HepG2 (cell line): ENCODE results near the gene STAT4. TPM values are rescaled to one million over a fixed set of nuclear protein-coding genes. Genes with fewer than 3 reads are reported as not detected.

Source experiments
- ARID3A ChIP-seq: IDR thresholded peaks from 2 replicates; pipeline ENCODE4 v1.6.1; 2012; ENCODE audit warnings: low read depth, low read length, improper control_type of control experiment
- CREB1 ChIP-seq, 2 experiments: fragments of 450-650 bp in 1 of 2; IDR thresholded peaks; 2 replicates each; pipeline ENCODE4 v1.6.1; 2016 to 2017; ENCODE audit warnings: control low read depth in 1 of 2, mild to moderate bottlenecking in 1 of 2, missing compliant biosample characterization in 1 of 2, missing genetic modification characterization in 1 of 2
- HBP1 ChIP-seq: IDR thresholded peaks from 2 replicates; pipeline ENCODE4 v1.6.1; 2016; ENCODE audit warnings: low read depth, control low read depth
- KDM4B ChIP-seq: sonication (generic); formaldehyde crosslinking; IDR thresholded peaks from 2 replicates; pipeline ENCODE4 v1.4.0; 2020; ENCODE audit warnings: missing genetic modification reagents
- MZF1 ChIP-seq: sonication (generic); formaldehyde crosslinking; IDR thresholded peaks from 2 replicates; pipeline ENCODE4 v1.8.1; 2023; ENCODE audit warnings: mild to moderate bottlenecking, missing genetic modification reagents, borderline replicate concordance
- NR2F2 ChIP-seq: IDR thresholded peaks from 2 replicates; pipeline ENCODE4 v1.6.1; 2012; ENCODE audit warnings: low read depth, inconsistent platforms, borderline replicate concordance
- PHF8 ChIP-seq: sonication (generic); formaldehyde crosslinking; IDR thresholded peaks from 2 replicates; pipeline ENCODE4 v1.5.0; 2020; ENCODE audit warnings: missing genetic modification reagents
- RAD21 ChIP-seq: fragments of 450-650 bp; formaldehyde crosslinking; IDR thresholded peaks from 2 replicates; pipeline ENCODE4 v1.5.0; 2020; ENCODE audit warnings: mild to moderate bottlenecking
- RXRA ChIP-seq: sonication (generic); formaldehyde crosslinking; IDR thresholded peaks from 2 replicates; pipeline ENCODE4 v1.5.1; 2020; ENCODE audit warnings: missing genetic modification reagents
- SMAD1 ChIP-seq: sonication (generic); formaldehyde crosslinking; IDR thresholded peaks from 2 replicates; pipeline ENCODE4 v1.4.0; 2020; ENCODE audit warnings: missing genetic modification reagents, low read depth, mild to moderate bottlenecking, borderline replicate concordance
- ZNF275 ChIP-seq: sonication (generic); formaldehyde crosslinking; IDR thresholded peaks from 2 replicates; pipeline ENCODE4 v1.8.0; 2022; ENCODE audit warnings: missing genetic modification reagents, mild to moderate bottlenecking, inconsistent platforms, borderline replicate concordance
- ZNF350 ChIP-seq: sonication (generic); formaldehyde crosslinking; IDR thresholded peaks from 2 replicates; pipeline ENCODE4 v1.4.0; 2020; ENCODE audit warnings: mild to moderate bottlenecking, low read depth, missing genetic modification reagents, borderline replicate concordance
- ZNF704 ChIP-seq: sonication (generic); formaldehyde crosslinking; IDR thresholded peaks from 2 replicates; pipeline ENCODE4 v1.8.1; 2023; ENCODE audit warnings: mild to moderate bottlenecking, inconsistent platforms, moderate library complexity, missing genetic modification reagents, borderline replicate concordance
- ZNF800 ChIP-seq: sonication (generic); formaldehyde crosslinking; IDR thresholded peaks from 2 replicates; pipeline ENCODE4 v1.4.0; 2020; ENCODE audit warnings: missing genetic modification reagents
- polyA plus RNA-seq, 8 experiments: library from polyadenylated mRNA; depleted of rRNA in 3 of 8; stranded (reverse) in 7 of 8; unstranded in 1 of 8; fragments of >200 nt; fragmentation: Illumina TruSeq in 4 of 8; extraction: Trizol in 4 of 8; gene quantifications; 2 replicates each; pipeline versions ENCODE4 v1.2.1 to v1.2.3, GENCODE V29; 2011 to 2016; ENCODE audit warnings: low read depth in 4 of 8, missing spikeins in 1 of 8, mixed read lengths in 1 of 8; ENCODE audit not compliant: insufficient read depth in 1 of 8
- total RNA-seq, 5 experiments: library from RNA; depleted of rRNA; stranded (reverse); fragments of >200 nt; fragmentation: Illumina TruSeq; extraction: Trizol; gene quantifications; 2 replicates each; pipeline ENCODE4 v1.2.3, GENCODE V29; 2016; ENCODE audit warnings: low read depth in 1 of 5

Gene STAT4
- total and polyA plus RNA-seq, 2 of the 13 experiments (the other 11 are each of a cell fraction or from before 2014, with no cell fraction given), result 0.37 TPM; not detected in 1

GRCh38 chr2:191030521-191031154, 120.2 kb downstream of the STAT4 start (continued):
- TF ChIP-seq ZNF275 (no peak), ZNF800 (CRISPR knock-in tag) (peak; percentile 58; the same call in 1 of the 2 replicates), CREB1 (IDR thresholded peaks at IDR 0.05) (no peak), CREB1 (CRISPR knock-in tag; IDR thresholded peaks at IDR 0.05) (peak; percentile 12; the same call in 1 of the 2 replicates), ARID3A (peak; percentile 31; the same call in 1 of the 2 replicates), MZF1 (CRISPR knock-in tag) (no peak), SMAD1 (no peak), ZNF350 (no peak), RAD21 (CRISPR knock-in tag) (peak; percentile 53; the same call in 1 of the 2 replicates), HBP1 (no peak), KDM4B (CRISPR knock-in tag) (no peak), RXRA (no peak), PHF8 (CRISPR knock-in tag) (no peak), NR2F2 (no peak), ZNF704 (no peak)
